Measurements from ENCODE around the gene DMRT3. TPM values are rescaled to one million over a fixed set of nuclear protein-coding genes. Genes with fewer than 3 reads are reported as not detected.

DMRT3 gene
- total and polyA plus RNA-seq, 10 of the 15 experiments (the other 5 are each of a cell fraction or from before 2014, with no cell fraction given), result 0.06 to 0.11 TPM; not detected in 8

DNA sequence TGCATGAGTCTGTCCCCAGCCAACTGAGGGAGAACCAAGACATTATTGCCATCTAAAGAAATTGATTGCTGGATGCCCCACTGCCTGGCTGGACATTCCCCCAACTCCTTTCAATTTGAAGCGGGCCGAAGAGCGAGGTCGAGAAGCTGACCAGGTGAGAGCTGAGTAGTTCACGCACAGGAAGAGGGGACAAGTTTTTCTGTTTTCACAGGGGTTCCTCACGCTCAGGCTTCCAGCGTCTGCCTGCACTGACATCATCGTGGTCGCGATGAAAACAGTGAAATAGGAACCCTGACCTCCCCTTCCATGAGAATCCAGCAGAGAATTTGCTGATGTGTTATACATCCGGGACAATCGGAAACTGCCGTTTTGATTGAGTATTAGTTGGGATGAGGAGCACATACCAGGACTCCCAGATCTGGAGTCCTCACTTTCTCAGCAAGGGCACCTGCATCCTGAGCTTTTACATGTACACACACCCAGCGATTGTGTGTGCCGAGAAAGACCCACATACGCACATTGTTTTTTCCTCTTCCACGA, 3.1 kb upstream of the DMRT3 start:
- no peak for FAIRE-seq
- ChIA-PET RAD21 (ENCODE audit: unreplicated experiment) (no interaction called here), SMC1A (ENCODE audit: uncharacterized antibody, unreplicated experiment) (no interaction called here), POLR2A (no interaction called here), CTCF (no interaction called here)
- Histone ChIP-seq H3K4me2 (ENCODE audit: control insufficient read depth, insufficient read depth) (no peak overlapping the region), H3K36me3 (ENCODE audit: control insufficient read depth in 2 of 2, insufficient read depth in 2 of 2, low read length in 1 of 2) (no peaks in the 10 kb centered on the region), H3K4me1 (ENCODE audit: control insufficient read depth, insufficient read depth, low read length) (no peaks in the 10 kb centered on the region), H3K9ac (ENCODE audit: control insufficient read depth, insufficient read depth, low read length) (no peak overlapping the region), H3K79me2 (ENCODE audit: control insufficient read depth, insufficient read depth, low read length) (no peaks in the 10 kb centered on the region), H3K27me3 (replicated peaks in 1 of 2; ENCODE audit: control insufficient read depth in 2 of 2, insufficient read depth in 2 of 2, low read length in 1 of 2) (peaks cover 21 to 46% of the 10 kb centered on the region in 2 experiments), H3K9me3 (replicated peaks; ENCODE audit: control insufficient read depth, insufficient read depth, low read length) (peaks cover 4% of the 10 kb centered on the region; the same call in 2 of the 3 replicates), H4K20me1 (ENCODE audit: control insufficient read depth, insufficient read depth) (no peaks in the 10 kb centered on the region), H3K27ac (ENCODE audit: control insufficient read depth, insufficient read depth) (no peak overlapping the region), H3K4me3 (no peak overlapping the region), H2AFZ (ENCODE audit: control insufficient read depth, low read depth, low read length) (no peak overlapping the region)
- no peak for DNase-seq (ENCODE audit: low read depth, low spot score)
- WGBS (ENCODE audit: insufficient coverage, insufficient replicate concordance, low lambda C conversion rate, missing lambda C conversion rate), result 26% methylated on average over 17 of the region's 17 CpGs
- no peak for ATAC-seq
- intact Hi-C loops (cut with micrococcal nuclease; ENCODE audit: unreplicated experiment), result no loop called here
- in situ Hi-C loops (cut with MboI), result no loop called here
- TF ChIP-seq ZNF622 (IDR thresholded peaks at IDR 0.05), result no peak
- TF ChIP-seq, protein P1, sequence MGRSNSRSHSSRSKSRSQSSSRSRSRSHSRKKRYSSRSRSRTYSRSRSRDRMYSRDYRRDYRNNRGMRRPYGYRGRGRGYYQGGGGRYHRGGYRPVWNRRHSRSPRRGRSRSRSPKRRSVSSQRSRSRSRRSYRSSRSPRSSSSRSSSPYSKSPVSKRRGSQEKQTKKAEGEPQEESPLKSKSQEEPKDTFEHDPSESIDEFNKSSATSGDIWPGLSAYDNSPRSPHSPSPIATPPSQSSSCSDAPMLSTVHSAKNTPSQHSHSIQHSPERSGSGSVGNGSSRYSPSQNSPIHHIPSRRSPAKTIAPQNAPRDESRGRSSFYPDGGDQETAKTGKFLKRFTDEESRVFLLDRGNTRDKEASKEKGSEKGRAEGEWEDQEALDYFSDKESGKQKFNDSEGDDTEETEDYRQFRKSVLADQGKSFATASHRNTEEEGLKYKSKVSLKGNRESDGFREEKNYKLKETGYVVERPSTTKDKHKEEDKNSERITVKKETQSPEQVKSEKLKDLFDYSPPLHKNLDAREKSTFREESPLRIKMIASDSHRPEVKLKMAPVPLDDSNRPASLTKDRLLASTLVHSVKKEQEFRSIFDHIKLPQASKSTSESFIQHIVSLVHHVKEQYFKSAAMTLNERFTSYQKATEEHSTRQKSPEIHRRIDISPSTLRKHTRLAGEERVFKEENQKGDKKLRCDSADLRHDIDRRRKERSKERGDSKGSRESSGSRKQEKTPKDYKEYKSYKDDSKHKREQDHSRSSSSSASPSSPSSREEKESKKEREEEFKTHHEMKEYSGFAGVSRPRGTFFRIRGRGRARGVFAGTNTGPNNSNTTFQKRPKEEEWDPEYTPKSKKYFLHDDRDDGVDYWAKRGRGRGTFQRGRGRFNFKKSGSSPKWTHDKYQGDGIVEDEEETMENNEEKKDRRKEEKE (IDR thresholded peaks at IDR 0.05), result no peak
- TF ChIP-seq, protein P2, sequence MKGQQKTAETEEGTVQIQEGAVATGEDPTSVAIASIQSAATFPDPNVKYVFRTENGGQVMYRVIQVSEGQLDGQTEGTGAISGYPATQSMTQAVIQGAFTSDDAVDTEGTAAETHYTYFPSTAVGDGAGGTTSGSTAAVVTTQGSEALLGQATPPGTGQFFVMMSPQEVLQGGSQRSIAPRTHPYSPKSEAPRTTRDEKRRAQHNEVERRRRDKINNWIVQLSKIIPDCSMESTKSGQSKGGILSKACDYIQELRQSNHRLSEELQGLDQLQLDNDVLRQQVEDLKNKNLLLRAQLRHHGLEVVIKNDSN (IDR thresholded peaks at IDR 0.05; ENCODE audit: borderline replicate concordance, extremely low read length, insufficient read depth, low read depth, low read length), result no peak
- no TSS peak for BruUV-seq (replicated peaks)

Measured in GM12878 (cell line).